HG02642 (cell line): ENCODE results near the gene ELFN2.
"Not testable (repeated sequence)": the region's sequence is repeated elsewhere in the genome, so short reads cannot be mapped to it uniquely, and the experiment has no call there.

Source experiments
- ATAC-seq: cut with Tn5 transposase; IDR thresholded peaks from one replicate; pipeline ENCODE4 v1.9.1; 2021; ENCODE audit warnings: mild to moderate bottlenecking; ENCODE audit not compliant: unreplicated experiment, poor library complexity

ELFN2 gene

DNA sequence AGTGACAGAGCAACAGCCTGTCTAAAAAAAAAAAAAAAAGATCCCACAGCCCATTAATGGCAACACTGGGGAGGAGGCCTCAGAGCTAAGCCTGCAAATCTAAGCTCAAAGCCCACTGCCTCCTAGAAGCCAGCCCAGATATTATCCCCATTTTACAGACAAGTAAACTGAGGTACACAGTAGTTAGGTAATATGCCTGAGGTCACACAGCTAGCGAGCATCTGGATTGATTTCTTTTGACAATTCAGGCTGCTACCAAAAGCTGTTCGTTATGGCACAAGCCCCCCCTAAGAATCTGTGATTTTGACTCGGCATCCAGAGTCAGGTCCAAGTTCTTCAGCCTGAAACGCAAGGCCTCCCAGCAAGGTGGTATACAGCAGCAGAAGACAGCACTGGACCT is 13.7 kb downstream of the ELFN2 start:
- no peak for ATAC-seq

DNA sequence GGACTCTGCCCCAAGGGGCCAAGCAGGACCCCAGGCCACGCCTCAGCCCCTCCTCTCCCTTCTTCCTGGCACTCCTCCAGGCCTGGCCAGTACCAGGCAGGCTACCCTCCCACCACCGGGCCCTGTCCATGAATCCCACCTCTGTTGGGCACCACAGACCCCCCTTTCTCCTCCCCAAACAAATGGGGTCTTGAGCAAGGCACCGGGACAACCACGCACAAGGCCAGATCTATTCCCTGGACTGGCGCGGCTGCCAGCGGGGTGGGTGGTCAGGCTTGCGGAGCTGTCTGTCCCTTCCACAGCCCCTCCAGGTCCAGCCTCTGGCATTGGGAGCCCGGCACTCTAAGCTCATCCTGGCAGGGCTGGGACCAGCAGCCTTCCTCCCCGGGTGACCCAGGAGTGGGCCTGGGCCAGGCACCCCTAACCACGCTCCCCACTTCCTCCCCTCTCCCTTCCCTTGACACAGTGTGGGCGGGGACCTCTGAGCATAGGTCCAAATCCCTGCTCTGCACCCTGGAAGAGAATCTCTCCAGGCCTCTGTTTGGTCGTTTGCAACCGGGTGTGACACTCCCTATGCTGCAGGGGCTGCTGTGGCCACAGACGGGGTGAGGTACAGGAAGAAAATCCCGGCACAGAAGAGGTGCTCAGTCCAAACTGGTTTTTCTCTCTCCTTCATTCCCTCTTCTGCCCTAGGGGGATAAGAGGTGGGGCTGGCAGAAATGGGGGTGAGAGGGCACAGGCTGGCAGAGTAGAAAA is 14.6 kb downstream of the ELFN2 start:
- no peak for ATAC-seq

- no peak for ATAC-seq
Observed at GRCh38 chr22:37411655-37412054, 15.6 kb downstream of the ELFN2 start.

DNA sequence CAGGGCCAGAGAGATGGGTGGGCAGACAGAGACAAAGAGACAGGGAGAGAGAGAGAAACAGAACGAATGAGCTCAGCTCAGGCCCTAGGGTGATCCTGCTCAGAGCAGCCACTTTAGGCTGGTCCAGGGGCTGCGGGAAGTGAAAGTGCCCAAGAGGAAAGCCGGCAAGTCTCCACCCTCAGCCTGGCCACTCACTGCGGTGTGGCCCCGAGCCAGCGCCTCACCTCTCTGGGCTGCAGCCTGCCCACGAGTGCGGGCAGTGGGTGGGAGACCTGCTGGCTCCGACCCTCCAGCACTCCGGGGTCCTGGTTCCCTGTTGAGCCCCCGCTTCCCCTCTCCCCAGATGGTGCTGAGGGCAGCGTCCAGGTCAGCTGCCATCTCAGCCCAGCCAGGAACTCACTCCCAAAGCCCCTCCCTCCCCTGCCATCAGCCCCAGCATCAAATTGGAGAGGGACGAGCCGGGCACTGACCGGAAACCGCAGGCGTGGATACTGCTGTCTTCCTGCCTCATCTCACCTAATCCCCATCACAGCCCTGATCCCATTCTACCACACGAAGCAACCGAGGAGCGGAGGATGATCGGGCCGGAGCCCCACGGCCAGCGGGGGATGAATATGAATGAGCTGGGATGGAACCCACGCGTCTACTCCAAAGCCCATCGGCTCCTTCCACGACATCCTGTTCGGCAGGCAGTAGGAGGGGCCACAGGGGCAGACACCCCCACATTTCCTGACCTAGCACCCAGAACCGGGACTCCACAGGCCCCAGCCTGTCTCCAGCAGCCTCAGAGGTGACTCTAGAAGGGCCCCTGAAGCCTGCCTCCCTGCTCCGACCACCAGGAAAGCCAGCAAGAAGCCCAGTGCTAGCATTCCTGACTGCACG is 16.9 kb downstream of the ELFN2 start:
- ATAC-seq, result no peak

DNA sequence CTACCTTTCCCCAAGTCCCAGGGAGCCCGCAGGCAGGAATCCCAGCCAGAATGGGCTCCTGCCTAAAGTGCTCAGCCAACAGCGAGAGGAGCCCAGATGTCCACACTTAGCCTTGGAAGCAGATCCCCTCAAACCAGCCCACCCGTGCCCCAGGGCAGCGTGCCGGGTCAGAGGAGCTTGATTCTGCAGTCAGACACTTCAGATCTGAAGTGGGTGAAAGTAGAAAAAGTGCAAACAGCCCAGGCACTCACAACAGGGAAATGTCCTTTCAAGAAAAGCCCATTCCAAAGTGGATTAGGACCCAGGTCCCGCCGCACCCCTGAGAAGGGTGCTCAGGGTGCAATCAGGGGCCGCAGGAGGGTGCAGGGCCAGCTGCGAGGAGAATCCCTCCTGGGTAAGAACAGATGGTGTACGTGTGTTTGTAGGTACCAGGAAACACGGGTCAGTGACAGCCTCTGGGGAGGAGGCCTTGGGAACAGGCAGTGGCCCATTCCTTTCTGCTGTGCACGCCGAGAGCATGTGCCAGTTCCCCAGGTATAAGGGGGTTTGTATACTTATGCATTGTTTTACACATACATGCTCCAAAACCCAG is 17.7 kb downstream of the ELFN2 start:
- no peak for ATAC-seq

GRCh38 chr22:37409031-37409430 is 18.2 kb downstream of the ELFN2 start:
- no peak for ATAC-seq

DNA sequence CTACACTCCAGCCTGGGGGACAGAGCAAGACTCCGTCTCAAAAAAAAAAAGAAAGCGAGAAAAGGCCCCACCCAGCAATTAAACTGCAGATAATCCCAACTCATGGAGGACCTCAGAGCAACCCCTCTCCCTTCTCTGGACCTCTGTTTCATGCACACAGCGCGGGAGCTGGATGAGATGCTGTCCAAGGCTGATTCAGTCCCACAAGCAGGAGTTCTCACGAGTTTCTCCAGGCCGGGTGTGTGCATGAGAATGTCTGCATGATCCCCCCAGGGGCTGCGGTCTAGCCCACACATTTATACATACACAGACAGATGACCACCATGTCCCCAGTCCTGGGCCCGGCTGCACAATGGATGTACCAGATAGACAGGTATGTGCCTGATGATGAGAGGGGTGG is 19.4 kb downstream of the ELFN2 start:
- ATAC-seq, result no peak

DNA sequence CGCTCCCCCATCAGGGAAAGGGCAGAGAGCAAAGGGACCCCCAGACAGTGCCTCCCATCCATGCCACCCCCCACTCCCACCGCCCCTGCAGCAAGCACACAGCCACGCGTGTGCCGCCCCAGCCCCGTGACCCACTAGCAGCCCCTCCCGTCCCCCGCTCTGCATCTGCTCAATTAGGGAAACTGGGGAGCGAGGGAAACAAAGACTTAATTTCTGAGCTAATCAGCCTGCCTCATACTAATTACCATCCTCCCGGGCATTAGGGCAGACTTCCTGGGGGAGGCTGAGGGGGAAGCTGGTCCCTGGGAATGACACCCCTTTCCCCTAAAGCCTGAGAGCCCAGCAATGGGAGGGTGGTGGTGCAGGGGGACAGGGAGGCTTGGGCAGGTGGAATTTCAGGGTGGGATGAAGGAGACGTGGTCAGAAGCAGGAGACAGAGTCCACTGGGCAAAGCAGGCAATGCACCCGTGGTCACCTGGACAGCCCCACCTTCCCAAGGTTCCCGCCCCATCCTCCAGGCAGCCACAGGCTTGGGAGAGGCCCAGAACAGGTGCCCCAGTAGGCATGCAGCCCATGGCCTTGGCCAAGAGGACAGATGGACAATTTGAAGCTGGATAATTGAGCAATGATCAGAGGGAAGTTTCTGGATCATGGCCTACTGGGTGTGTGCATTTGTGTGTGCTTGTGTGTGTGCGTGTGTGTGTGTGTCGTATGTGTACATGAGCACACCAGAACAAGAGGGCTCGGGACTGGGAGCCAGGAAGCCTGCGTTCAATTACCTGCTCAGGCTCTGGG is 20.6 kb downstream of the ELFN2 start:
- no peak for ATAC-seq

- no peak for ATAC-seq
Observed at GRCh38 chr22:37404091-37404490, 23.2 kb downstream of the ELFN2 start.

GRCh38 chr22:37403267-37403960 is 23.9 kb downstream of the ELFN2 start:
- no peak for ATAC-seq

GRCh38 chr22:37402184-37402506 is 25.1 kb downstream of the ELFN2 start:
- no peak for ATAC-seq

DNA sequence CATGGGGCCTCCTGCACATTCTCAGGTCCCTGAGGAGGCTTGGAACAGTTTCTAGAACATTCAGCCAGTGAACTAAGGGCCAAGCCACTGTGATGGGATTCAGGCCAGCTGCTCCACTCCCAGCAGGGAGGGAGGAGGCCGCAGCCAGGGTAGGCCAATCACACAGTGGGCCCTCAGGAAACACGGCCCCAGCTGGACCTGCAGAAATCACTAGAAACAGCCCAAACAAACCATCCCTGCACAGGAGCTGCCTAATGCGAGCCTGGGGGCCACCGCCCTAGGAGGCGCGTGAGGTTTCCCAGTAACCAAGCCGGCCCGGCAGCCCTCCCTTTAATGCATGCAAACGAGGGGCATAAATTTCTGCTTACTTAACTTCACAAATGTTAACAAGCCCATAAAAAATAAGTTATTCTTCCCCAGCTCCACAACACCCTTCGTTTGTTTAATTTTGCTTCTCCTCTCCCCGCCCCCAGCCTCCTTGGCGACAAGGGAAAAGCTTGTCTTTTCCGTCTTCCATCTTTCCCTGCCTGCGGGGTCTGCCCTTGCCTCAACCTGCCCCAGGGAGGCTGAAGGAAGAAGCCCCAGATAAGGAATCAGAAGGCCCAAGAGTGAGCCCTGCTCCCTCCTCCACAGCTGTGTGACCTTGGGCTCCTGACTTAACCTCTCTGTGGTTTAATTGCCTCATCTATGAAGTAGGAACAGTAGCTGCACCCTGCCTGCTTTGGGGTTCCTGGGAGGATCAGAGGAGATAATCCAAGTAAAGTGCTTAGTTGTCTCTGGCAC is 25.7 kb downstream of the ELFN2 start:
- no peak for ATAC-seq

DNA sequence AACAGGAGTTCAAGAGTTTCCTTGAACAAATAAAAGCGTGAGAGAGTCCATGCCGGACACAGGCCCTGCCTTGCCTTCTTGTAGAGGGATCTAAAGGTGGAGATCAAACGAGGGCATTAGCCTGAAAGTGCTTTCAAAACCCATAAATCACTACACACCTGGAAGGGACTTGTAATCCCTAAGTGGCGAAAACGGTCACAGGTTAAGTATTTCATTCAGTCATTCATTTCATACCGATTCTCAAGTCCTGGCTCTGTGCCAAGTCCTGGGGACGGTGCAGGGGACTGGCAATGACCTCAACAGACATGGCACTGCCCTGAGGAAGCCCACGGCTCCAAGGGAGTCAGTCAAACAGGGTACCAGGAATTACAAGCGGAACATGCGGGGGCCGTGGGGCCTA is 26.6 kb downstream of the ELFN2 start:
- ATAC-seq, result no peak

DNA sequence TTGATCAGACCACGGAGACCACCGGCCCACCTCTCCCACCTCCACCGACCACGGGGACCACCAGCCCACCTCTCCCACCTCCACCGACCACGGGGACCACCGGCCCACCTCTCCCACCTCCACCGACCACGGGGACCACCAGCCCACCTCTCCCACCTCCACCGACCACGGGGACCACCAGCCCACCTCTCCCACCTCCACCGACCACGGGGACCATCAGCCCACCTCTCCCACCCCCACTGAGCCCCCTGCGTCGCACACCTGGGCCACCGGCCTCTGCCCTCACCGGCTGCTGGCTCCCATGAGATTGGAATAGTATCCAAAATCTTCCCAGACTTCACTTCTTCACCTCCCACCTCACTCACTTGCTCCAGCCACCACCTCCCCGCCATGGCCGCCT is 27.8 kb downstream of the ELFN2 start:
- not testable (repeated sequence) for ATAC-seq

DNA sequence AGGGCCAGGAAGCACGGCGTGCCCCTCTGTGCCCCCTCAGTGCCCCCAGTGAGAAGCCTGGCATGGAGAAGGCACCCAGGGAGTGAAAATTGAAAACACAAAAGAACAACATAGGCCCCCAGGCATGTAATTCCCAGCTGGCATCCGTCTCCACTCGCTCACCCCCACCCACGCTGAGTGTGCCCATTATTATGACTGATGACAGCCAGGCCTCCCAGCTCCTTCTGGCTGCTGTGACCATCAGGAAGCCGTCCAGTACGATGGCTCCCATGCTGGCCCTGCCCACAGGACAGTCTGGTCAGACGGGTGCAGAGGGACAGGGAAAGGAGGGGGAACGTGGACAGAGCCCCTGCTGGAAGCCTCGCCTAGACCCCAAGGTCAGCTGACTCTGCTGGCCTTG is 30.1 kb downstream of the ELFN2 start:
- no peak for ATAC-seq

- no peak for ATAC-seq
Observed at GRCh38 chr22:37396488-37397084, 30.7 kb downstream of the ELFN2 start.

GRCh38 chr22:37394341-37394740 is 32.9 kb downstream of the ELFN2 start:
- ATAC-seq, result no peak

GRCh38 chr22:37393746-37394145 is 33.5 kb downstream of the ELFN2 start:
- no peak for ATAC-seq
